IMR-90 (cell line): Measurements from ENCODE around the gene CAPS. TPM values are rescaled to one million over a fixed set of nuclear protein-coding genes. Genes with fewer than 3 reads are reported as not detected.

Source experiments
- ATAC-seq: fragments of 200-7000 bp; cut with Tn5 transposase; 2 replicates; pipeline ENCODE4 v1.9.1; 2020; ENCODE audit warnings: low read depth, mild to moderate bottlenecking, moderate library complexity
- BruUV-seq: library from RNA; stranded (reverse); fragments of 400-500 nt; replicated peaks from 2 replicates; lab custom pipeline; 2021; lab: Mats Ljungman, UMichigan
- CTCF ChIA-PET: fragments of 300-600 bp; formaldehyde crosslinking; extraction: SDS; loops from one replicate; lab custom pipeline; 2021; ENCODE audit warnings: antibody characterized with exemption; lab: Yijun Ruan, JAX
- POLR2A ChIA-PET: fragments of 300-600 bp; sonication (Branson Sonifier 250); formaldehyde crosslinking; loops from one replicate; lab custom pipeline; 2022; ENCODE audit warnings: antibody characterized with exemption; ENCODE audit not compliant: unreplicated experiment; lab: Charles Lee
- DNase-seq: peaks from one replicate; pipeline ENCODE4 v3.0.0; 2013
- H2AFZ ChIP-seq: replicated peaks from 2 replicates; pipeline ENCODE3; 2013; ENCODE audit warnings: low read length, mild to moderate bottlenecking; ENCODE audit not compliant: poor library complexity
- H2AK5ac ChIP-seq: 2 replicates; pipeline ENCODE4 v1.6.1; 2013; ENCODE audit warnings: low read depth, low read length, inconsistent platforms
- H2AK9ac ChIP-seq: replicated peaks from 2 replicates; pipeline ENCODE3; 2013; ENCODE audit warnings: mild to moderate bottlenecking, low read depth, low read length, moderate library complexity; ENCODE audit not compliant: poor library complexity
- H2BK120ac ChIP-seq: 2 replicates; pipeline ENCODE4 v1.6.1; 2013; ENCODE audit warnings: low read depth, low read length, inconsistent platforms
- H2BK15ac ChIP-seq: 3 replicates; pipeline ENCODE4 v1.6.1; 2013; ENCODE audit warnings: low read depth, low read length, inconsistent platforms
- H2BK20ac ChIP-seq: 2 replicates; pipeline ENCODE4 v1.6.1; 2013; ENCODE audit warnings: low read depth, mild to moderate bottlenecking, inconsistent platforms, low read length, moderate library complexity
- H2BK5ac ChIP-seq: 2 replicates; pipeline ENCODE4 v1.6.1; 2013; ENCODE audit warnings: mild to moderate bottlenecking, low read depth, low read length, inconsistent platforms; ENCODE audit not compliant: poor library complexity, severe bottlenecking
- H3K14ac ChIP-seq: replicated peaks from 2 replicates; pipeline ENCODE4 v1.6.1; 2013; ENCODE audit warnings: low read depth, low read length, inconsistent platforms
- H3K18ac ChIP-seq: 2 replicates; pipeline ENCODE4 v1.6.1; 2013; ENCODE audit warnings: low read depth, low read length, control low read depth
- H3K23ac ChIP-seq: 2 replicates; pipeline ENCODE4 v1.6.1; 2013; ENCODE audit warnings: low read depth, low read length, inconsistent platforms
- H3K27ac ChIP-seq: 2 replicates; pipeline ENCODE4 v1.5.1; 2013; ENCODE audit warnings: mild to moderate bottlenecking, control low read depth, low read length; ENCODE audit not compliant: insufficient read depth
- H3K27me3 ChIP-seq: 2 replicates; pipeline ENCODE4 v1.6.1; 2013; ENCODE audit warnings: low read length; ENCODE audit not compliant: control insufficient read depth, insufficient read depth
- H3K36me3 ChIP-seq: 2 replicates; pipeline ENCODE4 v1.6.1; 2013; ENCODE audit warnings: low read length, mixed read lengths; ENCODE audit not compliant: control insufficient read depth, insufficient read depth
- H3K4ac ChIP-seq: 2 replicates; pipeline ENCODE4 v1.6.1; 2013; ENCODE audit warnings: low read depth, low read length, inconsistent platforms
- H3K4me1 ChIP-seq: 2 replicates; pipeline ENCODE4 v1.6.1; 2013; ENCODE audit warnings: low read length, mixed read lengths; ENCODE audit not compliant: control insufficient read depth, insufficient read depth
- H3K4me2 ChIP-seq: 2 replicates; pipeline ENCODE4 v1.6.1; 2013; ENCODE audit warnings: low read depth, mild to moderate bottlenecking, control low read depth, low read length, moderate library complexity
- H3K4me3 ChIP-seq: 2 replicates; pipeline ENCODE4 v1.5.1; 2013; ENCODE audit warnings: low read depth, mild to moderate bottlenecking, control low read depth, low read length, moderate library complexity; ENCODE audit not compliant: insufficient read depth
- H3K56ac ChIP-seq: 2 replicates; pipeline ENCODE4 v1.6.1; 2013; ENCODE audit warnings: low read length, inconsistent platforms; ENCODE audit not compliant: insufficient read depth; ENCODE audit errors: extremely low read depth
- H3K79me1 ChIP-seq, 2 experiments: 2 replicates each; pipeline ENCODE4 v1.6.1; 2013; ENCODE audit warnings: low read length in 2 of 2, inconsistent platforms in 1 of 2, low read depth in 1 of 2
- H3K9ac ChIP-seq: 2 replicates; pipeline ENCODE4 v1.6.1; 2013; ENCODE audit warnings: low read depth, low read length, control low read depth
- H3K9me1 ChIP-seq: 2 replicates; pipeline ENCODE4 v1.6.1; 2013; ENCODE audit warnings: low read length, inconsistent platforms; ENCODE audit not compliant: insufficient read depth
- H3K9me3 ChIP-seq: 2 replicates; pipeline ENCODE4 v1.6.1; 2013; ENCODE audit warnings: low read length; ENCODE audit not compliant: control insufficient read depth, insufficient read depth
- H4K20me1 ChIP-seq: 2 replicates; pipeline ENCODE4 v1.6.1; 2013; ENCODE audit warnings: low read length, inconsistent platforms; ENCODE audit not compliant: insufficient read depth
- H4K5ac ChIP-seq: 2 replicates; pipeline ENCODE4 v1.6.1; 2013; ENCODE audit warnings: mild to moderate bottlenecking, low read depth, low read length, control low read depth
- H4K8ac ChIP-seq, 2 experiments: 2 replicates each; pipeline ENCODE4 v1.6.1; 2013; ENCODE audit warnings: low read depth in 2 of 2, low read length in 2 of 2, control low read depth in 1 of 2, inconsistent platforms in 1 of 2
- H4K91ac ChIP-seq: 2 replicates; pipeline ENCODE4 v1.6.1; 2013; ENCODE audit warnings: low read depth, low read length, inconsistent platforms; ENCODE audit not compliant: insufficient read depth
- CTCF ChIP-seq: conservative IDR thresholded peaks from 2 replicates; pipeline ENCODE4 v1.5.1; 2012; ENCODE audit warnings: mild to moderate bottlenecking, low read depth, low read length, improper control_type of control experiment
- ELK1 ChIP-seq: fragments of 150-350 bp; IDR thresholded peaks from 2 replicates; pipeline ENCODE4 v1.6.1; 2016; ENCODE audit warnings: low read depth, mild to moderate bottlenecking, low read length, moderate library complexity, borderline replicate concordance
- WGBS, 2 experiments: methylation state at CpG; one replicate each; pipeline versions ENCODE4 v1.1.5 to v1.1.7; 2013; ENCODE audit warnings: missing lambda C conversion rate in 2 of 2; ENCODE audit not compliant: insufficient read length in 1 of 2; ENCODE audit errors: extremely low coverage in 2 of 2; 5-methylcytosine and 5-hydroxymethylcytosine counted together
- dilution Hi-C: fragments of 300-500 bp; cut with HindIII; formaldehyde crosslinking; loops from one replicate; pipeline ENCODE4 v1.14.3; 2018; ENCODE audit warnings: low sequenced_read_pairs; ENCODE audit not compliant: unreplicated experiment
- in situ Hi-C: fragments of 300-500 bp; cut with MboI; formaldehyde crosslinking; loops from 3 replicates; pipeline ENCODE4 v1.14.3; 2019; ENCODE audit warnings: low sequenced_read_pairs, inconsistent platforms, mixed read lengths
- intact Hi-C: fragments of 100-400 bp; cut with micrococcal nuclease; formaldehyde crosslinking; loops from 2 replicates; pipeline ENCODE4 v1.10.0; 2022
- polyA plus RNA-seq, 3 experiments: library from polyadenylated mRNA; depleted of rRNA; stranded (reverse); fragments of >200 nt; gene quantifications; 2 replicates each; pipeline ENCODE4 v1.2.3, GENCODE V29; 2012; ENCODE audit warnings: low replicate concordance in 1 of 3
- total RNA-seq: library from RNA; depleted of rRNA; stranded (reverse); fragments of >200 nt; gene quantifications from 2 replicates; pipeline ENCODE4 v1.2.3, GENCODE V29; 2012

Gene CAPS
- total and polyA plus RNA-seq, 2 of the 4 experiments (the other 2 are of a cell fraction) = 0.54 to 4.9 TPM

GRCh38 chr19:5892772-5893275 lies 21.2 kb upstream of the CAPS start:
- BruUV-seq = no TSS peak
- intact Hi-C loops = loop anchor here (1.0 to 5.0 kb wide), 4 partner anchors 66 to 130 kb away; no protein-coding TSS in a partner anchor
- ChIA-PET POLR2A (no interaction called here), CTCF (interaction anchor here (0.7 to 4.6 kb wide), 3 partner anchors 89 to 113 kb away, joined by 3 to 37 read pairs (median 3); partner anchors contain the start of gene NRTN)
- no peak overlapping the region for H2BK5ac ChIP-seq
- 65% methylated on average over 6 of the region's 15 CpGs; no CpG with 5 or more reads in 1 of the 2 experiments for WGBS, 2 experiments
- no peak overlapping the region for H3K27ac ChIP-seq
- H3K23ac ChIP-seq = no peak overlapping the region
- in situ Hi-C loops = loop anchor here (5.0 kb wide), 1 partner anchor 91 kb away; no protein-coding TSS in a partner anchor
- H3K4me1 ChIP-seq = peaks cover 19% of the 10 kb centered on the region
- H4K5ac ChIP-seq = no peak overlapping the region
- DNase-seq (no peak), ATAC-seq (no peak)
- no peak overlapping the region for H3K4ac ChIP-seq
- no peak overlapping the region for H2BK20ac ChIP-seq
- 0 out of 2 replicates have a peak, but pooled peaks cover 3% of the 10 kb centered on the region for H3K9me1 ChIP-seq
- no peak overlapping the region for H4K91ac ChIP-seq
- no peak overlapping the region for H2AK5ac ChIP-seq
- peaks cover 20% of the 10 kb centered on the region; the same call in 1 of the 2 replicates for H3K36me3 ChIP-seq
- H3K79me1 ChIP-seq = peaks cover under 1 to 2% of the 10 kb centered on the region in 2 experiments; a peak in 1 of 4 replicates
- no peak overlapping the region for H3K4me2 ChIP-seq
- no peaks in the 10 kb centered on the region for H3K9me3 ChIP-seq
- dilution Hi-C loops = no loop called here
- no peak overlapping the region for H3K14ac ChIP-seq
- H4K20me1 ChIP-seq = peaks cover 14% of the 10 kb centered on the region
- peak overlapping the region; percentile 73 for H2AK9ac ChIP-seq
- no peak overlapping the region for H2BK120ac ChIP-seq
- peak overlapping the region; percentile 84 for H2AFZ ChIP-seq
- no peak for TF ChIP-seq ELK1
- no peak for TF ChIP-seq CTCF
- H3K27me3 ChIP-seq = no peaks in the 10 kb centered on the region
- H2BK15ac ChIP-seq = no peak overlapping the region
- H4K8ac ChIP-seq = no peak overlapping the region; a peak in 1 of 4 replicates
- no peak overlapping the region for H3K4me3 ChIP-seq
- no peak overlapping the region for H3K9ac ChIP-seq
- H3K56ac ChIP-seq = no peak overlapping the region
- no peak overlapping the region for H3K18ac ChIP-seq
